Subcutaneous abdominal adipose tissue (tissue), 5 donors: ENCODE results near the gene UGT1A9.
"Not testable (repeated sequence)": the region's sequence is repeated elsewhere in the genome, so short reads cannot be mapped to it uniquely, and the experiment has no call there.

ENCODE experiments used
- H3K27ac ChIP-seq: one replicate; pipeline ENCODE4 v1.7.0; 2013; ENCODE audit warnings: low read depth, mild to moderate bottlenecking, inconsistent platforms, low read length, moderate library complexity
- H3K27me3 ChIP-seq, 5 donors: one replicate each; pipeline ENCODE4 v1.7.0; 2013; ENCODE audit warnings: low read length in 5 of 5, inconsistent platforms in 1 of 5; ENCODE audit not compliant: control insufficient read depth in 5 of 5, insufficient read depth in 4 of 5
- H3K36me3 ChIP-seq, 5 donors: one replicate each; pipeline ENCODE4 v1.7.0; 2013; ENCODE audit warnings: low read length in 5 of 5; ENCODE audit not compliant: control insufficient read depth in 5 of 5, insufficient read depth in 5 of 5
- H3K4me1 ChIP-seq, 5 donors: one replicate each; pipeline ENCODE4 v1.7.0; 2013; ENCODE audit warnings: low read length in 5 of 5, mild to moderate bottlenecking in 3 of 5, moderate library complexity in 1 of 5; ENCODE audit not compliant: control insufficient read depth in 5 of 5, insufficient read depth in 5 of 5
- H3K4me3 ChIP-seq, 5 donors: one replicate each; pipeline ENCODE4 v1.7.0; 2013; ENCODE audit warnings: low read length in 5 of 5, low read depth in 1 of 5
- H3K9ac ChIP-seq, 5 donors: one replicate each; pipeline ENCODE4 v1.7.0; 2013; ENCODE audit warnings: low read length in 5 of 5, mild to moderate bottlenecking in 4 of 5, moderate library complexity in 3 of 5
- H3K9me3 ChIP-seq, 5 donors: one replicate each; pipeline ENCODE4 v1.7.0; 2013; ENCODE audit warnings: low read length in 5 of 5; ENCODE audit not compliant: control insufficient read depth in 5 of 5
- donor health status: healthy.
- donor health status: healthy.
- donor health status: healthy.
- donor health status: healthy.
- donor health status: healthy.

Gene UGT1A9

DNA sequence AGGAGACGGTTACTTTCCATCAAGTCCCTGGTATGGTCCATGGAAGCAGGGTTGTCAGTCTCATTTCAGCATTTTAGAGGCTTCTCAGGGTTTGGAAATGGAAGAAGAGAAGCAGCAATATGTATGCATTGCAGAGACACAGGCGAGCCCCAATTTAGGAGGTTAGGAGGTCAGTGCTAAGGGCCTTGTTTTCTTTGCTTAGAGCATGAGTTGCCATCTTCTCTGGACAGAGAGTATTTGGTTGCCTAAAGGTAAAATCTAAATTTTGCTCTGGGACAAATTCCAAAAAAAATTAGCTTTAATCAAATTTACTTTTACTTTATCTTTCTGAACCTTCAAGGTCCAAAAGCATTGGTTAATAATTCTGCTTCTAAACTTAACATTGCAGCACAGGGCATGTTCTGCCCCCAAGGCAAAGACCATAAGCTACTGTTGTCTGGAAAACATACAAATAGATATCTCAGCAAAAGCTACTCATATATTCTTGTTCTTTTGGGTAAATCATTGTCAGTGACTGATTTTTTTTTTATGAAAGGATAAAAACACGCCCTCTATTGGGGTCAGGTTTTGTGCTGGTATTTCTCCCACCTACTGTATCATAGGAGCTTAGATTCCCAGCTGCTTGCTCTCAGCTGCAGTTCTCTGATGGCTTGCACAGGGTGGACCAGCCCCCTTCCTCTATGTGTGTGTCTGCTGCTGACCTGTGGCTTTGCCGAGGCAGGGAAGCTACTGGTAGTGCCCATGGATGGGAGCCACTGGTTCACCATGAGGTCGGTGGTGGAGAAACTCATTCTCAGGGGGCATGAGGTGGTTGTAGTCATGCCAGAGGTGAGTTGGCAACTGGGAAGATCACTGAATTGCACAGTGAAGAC lies at the start of gene UGT1A9:
TSS of gene UGT1A9 (plus strand) at position 609 of the 872 bp plus-strand sequence. CDS start at position 646, 37 bp downstream.
- Histone ChIP-seq H3K9ac (no peak within 1 kb of the TSS), H3K27me3 (peaks cover 0 to 2% (median 0%) of the 10 kb centered on the region in 5 donors), H3K4me1 (no peaks in the 10 kb centered on the region), H3K36me3 (no peaks in the 10 kb centered on the region), H3K9me3 (peaks cover 0 to 4% (median 0%) of the 10 kb centered on the region in 5 donors), H3K27ac (no peak within 1 kb of the TSS), H3K4me3 (no peak within 1 kb of the TSS)

GRCh38 chr2:233627331-233628025 lies 44.2 kb upstream of the UGT1A9 start:
- no peaks in the 10 kb centered on the region for H3K27me3 ChIP-seq
- H3K27ac ChIP-seq: no peak overlapping the region
- H3K4me3 ChIP-seq: no peak overlapping the region
- no peak overlapping the region for H3K9ac ChIP-seq
- peaks cover 0 to 17% (median 6%) of the 10 kb centered on the region in 5 donors for H3K9me3 ChIP-seq
- H3K36me3 ChIP-seq: no peaks in the 10 kb centered on the region
- H3K4me1 ChIP-seq: no peaks in the 10 kb centered on the region

- not testable (repeated sequence) for H3K27ac ChIP-seq, H3K9ac ChIP-seq, H3K4me3 ChIP-seq, H3K27me3 ChIP-seq, H3K36me3 ChIP-seq, H3K9me3 ChIP-seq, H3K4me1 ChIP-seq
These were observed 35.4 kb upstream of the UGT1A9 start, which contains the start of gene UGT1A10 for GRCh38 chr2:233636306-233636705. TSS of gene UGT1A10 (plus strand) at chr2:233636448. CDS start at chr2:233636523, 75 bp downstream.

- no peaks in the 10 kb centered on the region for H3K36me3 ChIP-seq
- H3K9me3 ChIP-seq: peaks cover 0 to 4% (median 0%) of the 10 kb centered on the region in 5 donors
- no peaks in the 10 kb centered on the region for H3K4me1 ChIP-seq
- H3K27ac ChIP-seq: no peak overlapping the region
- no peak overlapping the region for H3K4me3 ChIP-seq
- no peaks in the 10 kb centered on the region for H3K27me3 ChIP-seq
- H3K9ac ChIP-seq: no peak overlapping the region
These were observed 32.9 kb upstream of the UGT1A9 start for GRCh38 chr2:233638836-233639235.

DNA sequence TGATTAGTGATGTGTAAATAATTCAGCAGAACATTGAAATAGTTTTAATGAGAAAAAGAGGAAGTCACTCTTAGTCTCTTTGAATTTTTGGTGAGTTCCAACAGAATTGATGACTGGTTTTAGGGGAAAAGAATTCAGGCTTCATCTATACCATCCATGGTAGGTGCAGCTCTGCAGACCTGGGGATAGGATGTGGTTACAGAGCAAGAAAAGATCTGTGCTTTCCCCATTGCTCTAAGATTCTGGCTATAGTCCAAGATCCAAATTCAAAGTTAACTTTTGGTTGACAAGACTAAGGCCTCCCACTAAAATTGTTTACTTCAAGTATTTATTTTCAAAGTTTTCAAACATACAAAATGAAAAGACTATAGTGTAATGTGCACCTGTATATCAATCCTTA lies 31.8 kb upstream of the UGT1A9 start:
- no peaks in the 10 kb centered on the region for H3K36me3 ChIP-seq

GRCh38 chr2:233643128-233643527 lies 28.6 kb upstream of the UGT1A9 start:
- Histone ChIP-seq H3K27ac (no peak overlapping the region), H3K9me3 (peaks cover 0 to 10% (median 3%) of the 10 kb centered on the region in 5 donors), H3K9ac (no peak overlapping the region), H3K4me3 (no peak overlapping the region), H3K27me3 (no peaks in the 10 kb centered on the region), H3K4me1 (no peaks in the 10 kb centered on the region), H3K36me3 (no peaks in the 10 kb centered on the region)

More for the DNA sequence above, 31.8 kb upstream of the UGT1A9 start:
- Histone ChIP-seq H3K9me3 (peaks cover 0 to 4% (median 0%) of the 10 kb centered on the region in 5 donors), H3K9ac (no peak overlapping the region), H3K4me3 (no peak overlapping the region), H3K27ac (no peak overlapping the region), H3K27me3 (no peaks in the 10 kb centered on the region), H3K4me1 (no peaks in the 10 kb centered on the region)

DNA sequence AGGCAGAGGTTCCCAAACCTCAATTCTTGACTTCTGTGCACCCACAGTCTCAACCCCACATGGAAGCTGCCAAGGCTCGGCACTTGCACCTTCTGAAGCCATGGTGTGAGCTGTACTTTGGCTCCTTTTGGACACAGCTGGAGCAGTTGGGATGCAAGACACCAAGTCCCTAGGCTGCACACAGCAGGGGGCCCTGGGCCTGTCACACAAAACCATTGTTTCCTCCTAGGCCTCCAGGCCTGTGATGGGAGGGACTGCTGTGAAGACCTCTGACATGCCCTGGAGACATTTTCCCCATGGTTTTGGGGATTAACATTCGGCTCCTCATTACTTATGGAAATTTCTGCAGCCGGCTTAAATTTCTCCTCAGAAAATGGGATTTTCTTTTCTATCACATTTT lies 25.7 kb upstream of the UGT1A9 start:
- not testable (repeated sequence) for H3K36me3 ChIP-seq

GRCh38 chr2:233650981-233651380 lies 20.7 kb upstream of the UGT1A9 start:
- H3K27me3 ChIP-seq: no peaks in the 10 kb centered on the region
- no peak overlapping the region for H3K9ac ChIP-seq
- H3K27ac ChIP-seq: no peak overlapping the region
- H3K9me3 ChIP-seq: peaks cover 0 to 2% (median under 1%) of the 10 kb centered on the region in 5 donors
- H3K4me3 ChIP-seq: no peak overlapping the region
- no peaks in the 10 kb centered on the region for H3K4me1 ChIP-seq
- H3K36me3 ChIP-seq: no peaks in the 10 kb centered on the region

More for the DNA sequence above, 25.7 kb upstream of the UGT1A9 start:
- not testable (repeated sequence) for H3K9me3 ChIP-seq, H3K9ac ChIP-seq, H3K4me1 ChIP-seq, H3K27me3 ChIP-seq, H3K4me3 ChIP-seq, H3K27ac ChIP-seq

DNA sequence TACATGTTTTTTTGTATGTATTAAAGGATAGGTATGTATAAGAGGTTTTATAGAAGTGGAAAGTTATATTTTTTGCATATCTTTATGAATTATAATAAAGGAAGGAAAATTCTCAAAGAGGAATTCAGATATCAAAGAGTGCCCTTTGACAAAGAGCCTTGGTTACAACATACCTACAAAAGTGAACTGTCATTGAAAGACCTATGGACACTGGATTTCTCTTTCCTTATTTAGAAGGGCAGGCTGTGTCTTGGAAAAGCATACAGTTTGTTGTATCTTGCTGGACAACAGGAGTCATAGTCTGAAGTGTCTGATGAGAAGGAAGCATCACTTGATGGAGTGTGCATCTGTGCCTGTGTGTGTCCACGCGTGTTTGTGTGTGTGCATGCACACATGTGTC lies 20.3 kb upstream of the UGT1A9 start:
- Histone ChIP-seq H3K4me3 (no peak overlapping the region), H3K27me3 (no peaks in the 10 kb centered on the region), H3K27ac (no peak overlapping the region), H3K9me3 (no peaks in the 10 kb centered on the region), H3K9ac (no peak overlapping the region), H3K4me1 (no peaks in the 10 kb centered on the region), H3K36me3 (no peaks in the 10 kb centered on the region)

GRCh38 chr2:233654501-233654900 lies 17.2 kb upstream of the UGT1A9 start:
- no peak overlapping the region for H3K27ac ChIP-seq
- H3K9ac ChIP-seq: no peak overlapping the region
- H3K36me3 ChIP-seq: no peaks in the 10 kb centered on the region
- H3K4me3 ChIP-seq: no peak overlapping the region
- H3K27me3 ChIP-seq: no peaks in the 10 kb centered on the region
- no peaks in the 10 kb centered on the region for H3K9me3 ChIP-seq
- H3K4me1 ChIP-seq: no peaks in the 10 kb centered on the region
